Esophagus (tissue), 2 donors: ENCODE data around the gene NEGR1. TPM values are rescaled to one million over a fixed set of nuclear protein-coding genes. Genes with fewer than 3 reads are reported as not detected.

Source experiments
- H3K27ac ChIP-seq, 2 donors: one replicate each; pipeline ENCODE4 v1.5.1; 2013; ENCODE audit warnings: low read depth in 2 of 2, mild to moderate bottlenecking in 2 of 2, inconsistent platforms in 1 of 2, low read length in 1 of 2, moderate library complexity in 1 of 2
- H3K27me3 ChIP-seq, 2 donors: one replicate each; pipeline ENCODE4 v1.6.1; 2013; ENCODE audit warnings: low read length in 2 of 2, control low read depth in 1 of 2, mild to moderate bottlenecking in 1 of 2; ENCODE audit not compliant: insufficient read depth in 2 of 2, control insufficient read depth in 1 of 2
- H3K36me3 ChIP-seq, 2 donors: one replicate each; pipeline ENCODE4 v1.6.1; 2013; ENCODE audit warnings: low read length in 1 of 2; ENCODE audit not compliant: control insufficient read depth in 2 of 2, insufficient read depth in 2 of 2
- H3K4me1 ChIP-seq, 2 donors: one replicate each; pipeline ENCODE4 v1.6.1; 2013; ENCODE audit warnings: low read length in 1 of 2; ENCODE audit not compliant: control insufficient read depth in 2 of 2, insufficient read depth in 2 of 2
- H3K4me3 ChIP-seq, 2 donors: one replicate each; pipeline ENCODE4 v1.5.1; 2013; ENCODE audit warnings: low read length in 2 of 2, mild to moderate bottlenecking in 2 of 2, low read depth in 1 of 2, moderate library complexity in 1 of 2
- H3K9me3 ChIP-seq, 2 donors: one replicate each; pipeline ENCODE4 v1.6.1; 2013; ENCODE audit warnings: mild to moderate bottlenecking in 2 of 2, low read depth in 1 of 2, low read length in 1 of 2, moderate library complexity in 1 of 2; ENCODE audit not compliant: control insufficient read depth in 2 of 2, insufficient read depth in 1 of 2
- WGBS, 2 donors: extraction: QIAGEN DNeasy Blood & Tissue Kit; methylation state at CpG; one replicate each; pipeline ENCODE4 v1.1.7; 2013; 5-methylcytosine and 5-hydroxymethylcytosine counted together
- polyA plus RNA-seq, 2 donors: library from polyadenylated mRNA; stranded (reverse); fragments of 200-250 nt; gene quantifications; one replicate each; pipeline ENCODE4 v1.2.3, GENCODE V29; 2013
- donor health status: healthy with polysubstance abuse.
- donor health status: Bipolar disorder and iron deficiency.

Gene NEGR1
- polyA plus RNA-seq, 2 donors: 0.59 to 1.4 TPM

DNA sequence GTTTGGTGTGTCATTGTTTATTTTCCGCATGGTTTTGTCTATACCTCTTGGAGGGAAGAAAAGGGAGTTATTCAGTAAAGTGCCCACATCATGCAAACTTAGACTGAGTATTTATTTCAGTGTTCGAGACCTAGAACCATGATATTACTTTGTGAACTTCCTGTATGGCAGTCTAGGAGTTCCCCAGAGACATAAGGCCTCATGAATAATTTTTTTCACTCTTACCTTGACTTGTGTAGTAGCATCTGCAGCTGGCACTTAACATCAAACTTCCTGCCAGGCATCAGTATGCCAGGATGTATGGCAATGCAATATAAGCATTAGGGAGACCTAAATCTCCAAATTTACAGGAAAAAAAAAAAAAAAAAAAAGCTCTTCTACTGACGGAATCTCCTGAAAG is 287.7 kb downstream of the NEGR1 start:
- Histone ChIP-seq H3K36me3 (no peaks in the 10 kb centered on the region), H3K4me1 (no peaks in the 10 kb centered on the region), H3K9me3 (no peaks in the 10 kb centered on the region), H3K27me3 (no peaks in the 10 kb centered on the region), H3K27ac (no peak overlapping the region), H3K4me3 (no peak overlapping the region)
- 87 to 89% methylated on average over 3 of the region's 3 CpGs for WGBS, 2 donors

DNA sequence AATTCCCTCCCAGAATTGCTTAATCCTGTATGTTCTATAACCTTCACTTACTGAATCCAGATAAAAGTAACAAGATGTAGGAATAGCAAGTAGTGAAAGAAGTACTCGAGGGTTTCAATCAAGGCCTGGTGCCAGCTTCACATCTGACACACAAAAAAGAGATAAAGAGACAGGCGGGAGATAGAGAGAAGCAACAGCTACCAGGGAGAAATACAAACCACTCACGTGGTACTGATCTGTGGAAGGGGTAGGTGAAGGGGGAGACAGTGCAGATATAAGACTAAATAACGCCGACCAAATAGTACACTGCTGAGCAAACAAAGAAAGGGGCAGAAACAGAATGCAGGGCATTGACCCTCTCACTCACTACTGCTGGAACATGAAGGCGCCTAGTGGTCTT is 295.2 kb downstream of the NEGR1 start:
- H3K27me3 ChIP-seq: no peaks in the 10 kb centered on the region
- H3K36me3 ChIP-seq: no peaks in the 10 kb centered on the region
- WGBS, 2 donors: 69 to 75% methylated on average over 6 of the region's 6 CpGs
- no peaks in the 10 kb centered on the region for H3K9me3 ChIP-seq
- no peak overlapping the region for H3K27ac ChIP-seq
- no peaks in the 10 kb centered on the region for H3K4me1 ChIP-seq
- H3K4me3 ChIP-seq: no peak overlapping the region

DNA sequence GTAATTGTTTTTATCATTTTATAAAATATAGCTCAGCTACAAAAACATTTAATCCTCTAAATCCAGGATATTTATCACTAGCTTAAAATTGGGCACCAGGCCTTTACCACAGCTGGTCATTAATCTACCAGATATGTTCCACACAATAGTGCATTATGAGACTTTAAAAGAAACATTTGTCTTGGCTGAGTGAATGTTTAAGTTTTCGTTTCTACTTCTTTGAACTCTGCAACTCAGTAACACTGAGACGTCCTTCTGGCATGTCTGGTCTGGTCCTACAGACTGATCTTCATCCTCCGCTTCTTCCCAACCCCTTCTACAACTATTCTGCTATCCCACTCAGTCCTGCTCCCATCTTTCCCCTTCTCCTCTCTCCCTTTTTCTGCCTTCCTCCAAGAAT is 296.2 kb downstream of the NEGR1 start:
- no peaks in the 10 kb centered on the region for H3K4me1 ChIP-seq
- H3K27me3 ChIP-seq: no peaks in the 10 kb centered on the region
- 22 to 30% methylated on average over 3 of the region's 3 CpGs for WGBS, 2 donors
- no peaks in the 10 kb centered on the region for H3K9me3 ChIP-seq
- no peaks in the 10 kb centered on the region for H3K36me3 ChIP-seq
- no peak overlapping the region for H3K4me3 ChIP-seq
- H3K27ac ChIP-seq: no peak overlapping the region

DNA sequence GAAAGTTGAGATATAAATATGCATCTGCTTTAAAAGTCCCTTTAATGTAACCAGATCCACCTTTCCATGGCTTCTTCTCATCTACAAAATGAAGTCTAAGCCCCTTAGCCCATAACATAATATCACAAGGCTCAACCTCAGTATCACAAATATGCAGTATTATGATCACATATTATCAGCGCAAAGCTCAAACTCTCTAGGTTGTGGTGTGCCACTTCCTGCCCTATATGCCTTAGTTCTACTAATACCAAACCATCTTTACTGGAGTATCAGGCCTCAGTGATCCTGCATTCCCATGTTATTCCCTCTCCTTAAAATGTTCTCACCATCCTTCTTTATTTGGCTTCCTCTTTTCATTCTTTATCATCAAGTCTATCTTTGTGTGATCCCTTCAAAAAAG is 301.8 kb downstream of the NEGR1 start:
- WGBS, 2 donors: 86% methylated on average over 1 of the region's 1 CpG
- Histone ChIP-seq H3K27me3 (no peaks in the 10 kb centered on the region), H3K9me3 (no peaks in the 10 kb centered on the region), H3K4me1 (no peaks in the 10 kb centered on the region), H3K36me3 (no peaks in the 10 kb centered on the region), H3K27ac (no peak overlapping the region), H3K4me3 (no peak overlapping the region)

DNA sequence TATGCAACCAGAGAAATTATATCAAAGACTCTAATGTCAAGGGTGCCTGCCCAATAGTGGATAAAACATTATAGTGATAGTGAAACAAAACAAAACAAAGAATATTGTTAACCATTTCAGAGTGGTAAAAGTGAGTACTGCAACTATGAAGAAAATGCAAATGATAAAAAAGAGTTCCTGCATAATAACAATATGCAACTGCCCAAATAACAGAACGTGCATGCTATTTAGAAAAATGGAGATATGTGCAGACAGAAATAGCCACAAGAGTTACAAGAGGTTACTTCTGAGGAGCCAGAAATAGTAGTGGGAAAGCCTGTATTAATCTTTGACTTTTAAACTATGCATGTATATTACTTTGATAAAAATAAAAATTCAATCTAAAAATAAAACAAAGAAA is 302.5 kb downstream of the NEGR1 start:
- Histone ChIP-seq H3K4me1 (no peaks in the 10 kb centered on the region), H3K27me3 (no peaks in the 10 kb centered on the region), H3K36me3 (no peaks in the 10 kb centered on the region), H3K4me3 (no peak overlapping the region), H3K27ac (no peak overlapping the region), H3K9me3 (no peaks in the 10 kb centered on the region)
- WGBS, 2 donors: 56 to 63% methylated on average over 1 of the region's 1 CpG

DNA sequence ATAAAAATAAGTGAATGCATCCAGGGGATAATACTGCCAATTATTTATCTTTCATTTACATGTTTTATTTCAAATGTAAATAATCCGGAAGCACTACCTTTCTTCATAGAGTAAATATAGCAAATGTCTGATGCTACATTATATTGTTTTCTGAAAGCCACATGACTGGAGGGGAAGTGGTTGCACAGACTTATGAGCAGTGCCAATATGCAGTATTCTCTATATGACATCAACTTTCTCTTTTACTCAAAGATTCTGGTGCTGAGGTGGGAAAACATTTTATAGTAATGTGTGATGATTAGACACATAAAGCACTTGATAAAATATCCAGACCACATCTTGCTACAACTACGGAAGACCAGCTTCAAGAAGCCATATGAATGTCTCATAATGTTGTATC is 314.7 kb downstream of the NEGR1 start:
- Histone ChIP-seq H3K36me3 (no peaks in the 10 kb centered on the region), H3K27ac (no peak overlapping the region), H3K4me1 (no peaks in the 10 kb centered on the region), H3K27me3 (no peaks in the 10 kb centered on the region), H3K9me3 (no peaks in the 10 kb centered on the region), H3K4me3 (no peak overlapping the region)
- WGBS, 2 donors: 74 to 76% methylated on average over 2 of the region's 2 CpGs

DNA sequence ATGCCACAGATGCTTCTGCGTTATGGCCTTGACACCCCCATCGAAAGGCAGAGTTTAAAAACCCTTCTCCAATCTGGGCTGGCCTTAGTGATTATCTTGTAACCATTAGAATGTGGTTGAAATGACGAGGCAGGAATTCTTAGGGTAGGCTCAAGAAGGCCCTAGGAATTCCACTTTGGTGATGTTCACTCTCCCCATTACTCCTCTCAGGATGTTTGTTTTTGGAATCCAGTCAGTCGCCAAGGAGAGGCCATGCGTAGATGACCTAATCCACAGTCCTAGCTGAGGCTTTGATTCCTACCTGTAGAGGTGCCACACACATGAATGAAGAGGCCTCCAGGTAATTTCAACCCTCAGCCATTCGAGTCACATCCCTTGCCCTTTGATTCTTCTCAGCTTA is 318.2 kb downstream of the NEGR1 start:
- 82 to 83% methylated on average over 6 of the region's 6 CpGs for WGBS, 2 donors
- H3K9me3 ChIP-seq: no peaks in the 10 kb centered on the region
- H3K36me3 ChIP-seq: no peaks in the 10 kb centered on the region
- no peaks in the 10 kb centered on the region for H3K27me3 ChIP-seq
- H3K4me1 ChIP-seq: no peaks in the 10 kb centered on the region
- no peak overlapping the region for H3K27ac ChIP-seq
- no peak overlapping the region for H3K4me3 ChIP-seq

DNA sequence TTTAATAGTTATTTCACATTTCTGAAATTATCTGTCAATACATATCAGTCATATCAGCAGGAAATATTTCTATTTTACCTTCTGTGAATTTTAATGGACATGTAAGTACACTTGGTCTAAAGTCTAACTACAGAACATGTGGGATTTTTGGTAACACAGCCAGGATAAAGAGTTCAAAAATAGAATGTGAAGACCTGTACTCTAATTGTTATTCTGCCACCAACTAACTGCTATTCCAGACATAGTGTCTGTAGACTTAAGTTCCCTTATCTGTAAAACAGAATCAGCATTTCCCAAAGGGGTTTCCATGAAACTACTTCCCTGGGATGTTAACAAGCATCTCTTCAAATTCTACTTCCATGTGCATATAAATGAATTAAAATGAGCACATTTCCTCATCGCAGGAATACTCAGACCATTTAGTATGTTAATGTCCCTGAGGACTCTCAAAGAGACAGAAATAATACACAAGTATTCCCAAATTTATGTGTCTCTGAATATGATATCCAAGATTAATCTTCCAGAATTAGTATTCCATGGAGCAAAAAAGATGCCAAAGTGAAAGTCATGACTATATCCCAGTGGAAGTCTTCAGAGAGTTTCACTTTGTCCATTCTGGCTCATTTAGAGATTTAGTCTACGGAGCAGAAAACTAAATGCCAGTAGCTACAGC is 325.6 kb downstream of the NEGR1 start:
- WGBS, 2 donors: 77 to 88% methylated on average over 2 of the region's 2 CpGs
- no peak overlapping the region for H3K27ac ChIP-seq
- H3K27me3 ChIP-seq: no peaks in the 10 kb centered on the region
- no peaks in the 10 kb centered on the region for H3K9me3 ChIP-seq
- no peaks in the 10 kb centered on the region for H3K4me1 ChIP-seq
- no peak overlapping the region for H3K4me3 ChIP-seq
- H3K36me3 ChIP-seq: no peaks in the 10 kb centered on the region

DNA sequence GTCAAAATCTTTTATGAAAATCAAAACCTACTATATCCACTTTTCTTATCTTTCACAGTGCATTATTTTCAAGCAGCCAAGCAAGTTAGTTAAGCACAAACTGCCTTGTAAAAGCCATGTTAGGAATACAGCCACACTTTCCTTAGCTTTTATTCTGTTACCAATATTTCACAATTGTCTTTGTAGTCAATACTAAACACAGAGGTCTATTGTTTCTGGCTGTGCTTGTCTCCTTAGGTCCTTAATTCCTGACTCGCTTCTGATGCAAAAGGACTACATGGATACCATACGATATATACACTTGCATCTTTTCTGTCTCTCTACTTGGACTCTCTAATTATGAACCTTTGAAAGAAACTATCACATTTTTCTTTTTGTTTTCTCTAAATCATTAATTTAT is 331.8 kb downstream of the NEGR1 start:
- Histone ChIP-seq H3K4me3 (no peak overlapping the region), H3K9me3 (no peaks in the 10 kb centered on the region)
- WGBS, 2 donors: 71 to 74% methylated on average over 2 of the region's 2 CpGs

DNA sequence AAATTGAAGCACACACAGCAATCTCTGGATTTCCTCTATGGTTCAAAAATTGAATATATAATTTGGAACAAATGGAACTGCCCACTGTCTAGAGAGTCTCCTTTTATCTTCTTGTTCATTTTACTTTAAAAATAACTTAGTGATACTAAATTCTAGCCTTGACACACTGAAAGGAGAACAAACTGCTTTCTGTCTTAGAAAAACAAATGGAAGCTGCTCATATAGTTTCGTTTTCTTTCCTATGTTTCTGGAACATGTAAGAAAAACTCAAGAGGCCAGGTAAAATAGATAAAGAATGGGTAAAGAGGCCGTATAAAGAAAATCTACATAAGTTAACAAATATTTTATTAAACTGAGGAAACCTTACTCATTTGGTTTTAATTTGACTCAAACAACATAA is 332.7 kb downstream of the NEGR1 start:
- Histone ChIP-seq H3K27ac (no peak overlapping the region), H3K27me3 (no peaks in the 10 kb centered on the region), H3K36me3 (no peaks in the 10 kb centered on the region), H3K9me3 (no peaks in the 10 kb centered on the region), H3K4me1 (no peaks in the 10 kb centered on the region), H3K4me3 (no peak overlapping the region)
- 72 to 73% methylated on average over 2 of the region's 2 CpGs for WGBS, 2 donors

More for the DNA sequence above, 331.8 kb downstream of the NEGR1 start:
- no peaks in the 10 kb centered on the region for H3K27me3 ChIP-seq
- H3K36me3 ChIP-seq: no peaks in the 10 kb centered on the region
- H3K4me1 ChIP-seq: no peaks in the 10 kb centered on the region
- H3K27ac ChIP-seq: no peak overlapping the region
